GM19397 (cell line): ENCODE results near the gene ZCRB1.
A peak's percentile ranks its signal among the peaks of the same experiment; 100 is the strongest.
"Not testable (repeated sequence)": the region's sequence is repeated elsewhere in the genome, so short reads cannot be mapped to it uniquely, and the experiment has no call there.

Experiments used
- ATAC-seq: cut with Tn5 transposase; IDR thresholded peaks from one replicate; pipeline ENCODE4 v1.9.1; 2021; ENCODE audit warnings: mild to moderate bottlenecking, moderate library complexity; ENCODE audit not compliant: unreplicated experiment

Gene ZCRB1, protein sequence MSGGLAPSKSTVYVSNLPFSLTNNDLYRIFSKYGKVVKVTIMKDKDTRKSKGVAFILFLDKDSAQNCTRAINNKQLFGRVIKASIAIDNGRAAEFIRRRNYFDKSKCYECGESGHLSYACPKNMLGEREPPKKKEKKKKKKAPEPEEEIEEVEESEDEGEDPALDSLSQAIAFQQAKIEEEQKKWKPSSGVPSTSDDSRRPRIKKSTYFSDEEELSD

DNA sequence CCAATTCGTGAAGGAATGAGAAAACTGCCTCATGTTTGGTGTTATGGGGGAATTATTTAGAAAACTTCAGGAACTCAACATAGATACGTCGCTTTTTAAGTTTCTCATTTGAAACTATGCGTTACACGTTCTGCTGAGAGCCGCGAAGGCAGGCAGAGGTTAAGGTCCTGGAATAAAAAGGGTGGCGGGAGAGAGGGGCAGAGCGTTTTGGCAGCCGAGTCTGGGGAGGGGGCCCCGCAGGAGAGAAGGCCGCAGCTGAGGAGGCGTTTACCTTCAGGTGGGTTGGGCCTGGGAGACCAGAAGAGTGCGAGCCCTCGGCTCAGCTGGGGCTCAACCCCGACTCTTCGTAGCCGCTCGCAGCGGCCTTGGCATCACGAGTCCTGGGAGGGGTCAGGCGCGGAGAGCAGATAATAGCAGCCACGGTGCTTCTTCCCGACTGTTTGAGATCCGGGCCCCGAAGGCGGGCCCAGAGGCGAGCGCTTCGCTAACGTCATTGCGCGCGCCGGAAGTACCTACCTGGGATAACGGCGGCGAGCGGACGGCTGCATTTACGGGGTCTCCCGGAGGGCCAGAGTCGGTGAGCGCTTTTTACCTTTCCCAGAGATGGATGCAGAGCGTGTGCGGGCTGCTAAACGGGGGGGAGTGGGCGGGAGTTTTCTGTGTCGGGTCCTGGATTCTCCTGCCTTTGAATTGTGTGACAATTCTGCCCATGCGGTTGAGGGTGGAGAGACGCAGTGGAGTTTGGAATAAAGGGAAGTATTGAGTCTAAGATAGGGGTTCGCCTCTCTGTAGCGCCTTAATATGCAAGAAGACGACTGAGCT is at the start of gene ZCRB1, which contains the start of gene PPHLN1:
TSS of gene ZCRB1 (minus strand) at position 442 of the 822 bp plus-strand sequence. CDS start 1,992 bp downstream, outside the sequence.
TSS of gene PPHLN1 (plus strand) at position 515 of the 822 bp plus-strand sequence. CDS start 9,736 bp downstream, outside the sequence.
- ATAC-seq, result peak; percentile 94

DNA sequence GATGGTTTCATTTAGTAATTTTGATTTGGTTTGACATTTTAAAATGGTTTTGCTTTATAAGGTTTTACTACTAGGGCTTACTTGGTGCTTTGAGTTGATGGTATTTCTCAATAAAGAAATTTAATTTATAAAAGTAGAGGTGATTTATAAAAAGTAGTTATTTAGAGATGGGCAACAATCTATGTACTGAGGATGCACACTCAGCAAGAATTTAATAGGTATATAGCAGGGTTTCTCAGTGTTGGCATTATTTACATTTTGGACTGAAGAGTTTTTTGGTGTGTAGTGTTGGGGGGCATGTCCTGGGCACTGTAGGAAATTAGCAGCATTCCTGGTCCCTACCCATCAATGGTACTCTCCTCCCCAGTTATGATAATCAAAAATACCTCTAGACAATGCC is 47.8 kb upstream of the ZCRB1 start:
- no peak for ATAC-seq

DNA sequence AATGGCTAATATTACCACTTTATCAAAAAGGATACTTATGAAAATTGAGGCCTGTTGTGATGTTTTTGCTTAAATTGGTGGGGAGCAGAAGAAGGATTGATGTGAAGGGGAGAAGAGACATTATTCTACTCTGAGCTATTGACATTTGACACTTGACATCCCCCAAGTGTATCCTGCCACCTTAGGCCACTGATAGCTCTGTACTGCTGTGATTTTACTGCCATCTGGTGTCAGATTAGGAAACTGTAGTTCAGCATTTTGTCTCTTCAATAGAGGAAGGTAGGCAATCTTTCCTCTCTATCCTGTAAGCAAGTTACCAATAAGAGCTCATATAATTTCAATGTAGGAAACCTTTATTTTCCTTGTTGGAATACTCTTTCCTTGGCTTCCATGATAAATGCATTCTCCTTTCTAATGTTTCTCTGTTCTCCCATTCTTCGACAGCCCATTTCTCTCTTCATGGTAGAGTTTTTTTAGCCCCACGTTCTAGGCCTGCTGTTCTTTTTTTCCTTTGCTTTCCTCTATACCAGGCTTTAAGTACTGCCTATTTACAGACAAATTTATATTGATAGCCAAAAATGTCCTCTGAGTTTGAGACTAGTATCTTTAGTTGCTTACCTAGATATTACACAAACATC is 46.4 kb upstream of the ZCRB1 start:
- ATAC-seq, result peak; percentile 70

DNA sequence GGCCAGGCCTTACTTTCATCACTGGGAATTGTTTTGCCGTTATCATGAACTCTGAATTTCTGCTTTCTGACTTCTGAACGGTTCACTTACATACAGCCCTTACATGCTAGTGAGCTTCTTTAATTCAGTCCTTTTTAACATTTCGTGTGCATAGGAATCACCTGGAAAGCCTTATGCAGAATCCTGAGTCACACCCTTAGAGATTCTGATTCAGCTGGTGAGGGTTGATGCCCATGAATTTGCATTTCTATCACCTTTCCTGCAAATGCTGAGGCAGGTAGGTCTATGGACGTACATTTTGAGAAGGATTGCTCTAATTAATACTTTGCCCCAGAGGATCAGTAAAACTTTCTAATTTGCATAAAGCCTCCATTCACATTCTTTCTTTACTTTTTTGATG is 44.1 kb upstream of the ZCRB1 start:
- ATAC-seq, result no peak

DNA sequence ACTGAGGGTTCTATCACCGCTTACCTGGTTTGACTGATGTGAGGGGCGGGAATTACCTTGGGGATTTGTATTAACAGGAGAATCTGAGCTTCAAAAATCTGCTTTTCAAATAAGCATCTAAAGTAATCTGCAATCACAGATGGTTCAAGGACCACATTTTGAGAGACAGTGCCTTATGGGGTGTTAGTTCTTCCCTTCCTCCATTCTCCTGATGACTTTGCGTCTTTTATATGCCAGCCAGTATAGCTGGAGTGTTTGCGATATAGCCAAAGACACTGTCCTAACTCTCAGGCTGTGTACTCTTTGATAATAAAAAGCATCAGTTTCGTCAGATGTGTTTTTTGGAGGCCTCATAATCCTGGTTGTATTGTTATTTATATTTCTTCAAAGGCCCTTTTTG is 39.6 kb upstream of the ZCRB1 start:
- no peak for ATAC-seq

DNA sequence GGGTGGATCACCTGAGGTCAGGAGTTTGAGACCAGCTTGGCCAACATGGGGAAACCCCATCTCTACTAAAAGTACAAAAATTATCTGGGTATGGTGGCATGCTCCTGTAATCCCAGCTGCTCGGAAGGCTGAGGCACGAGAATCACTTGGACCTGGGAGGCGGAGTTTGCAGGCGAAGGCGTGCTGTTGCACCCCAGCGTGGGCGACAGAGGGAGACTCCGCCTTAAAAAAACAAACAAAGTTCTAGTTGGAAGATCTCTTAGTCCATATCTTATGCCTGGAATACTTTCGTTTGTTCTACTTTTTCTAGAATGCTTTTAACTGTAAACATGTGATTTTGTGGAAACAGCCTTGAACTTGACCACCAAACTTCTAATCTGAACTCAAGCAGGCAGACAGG is 38.8 kb upstream of the ZCRB1 start:
- ATAC-seq, result no peak

DNA sequence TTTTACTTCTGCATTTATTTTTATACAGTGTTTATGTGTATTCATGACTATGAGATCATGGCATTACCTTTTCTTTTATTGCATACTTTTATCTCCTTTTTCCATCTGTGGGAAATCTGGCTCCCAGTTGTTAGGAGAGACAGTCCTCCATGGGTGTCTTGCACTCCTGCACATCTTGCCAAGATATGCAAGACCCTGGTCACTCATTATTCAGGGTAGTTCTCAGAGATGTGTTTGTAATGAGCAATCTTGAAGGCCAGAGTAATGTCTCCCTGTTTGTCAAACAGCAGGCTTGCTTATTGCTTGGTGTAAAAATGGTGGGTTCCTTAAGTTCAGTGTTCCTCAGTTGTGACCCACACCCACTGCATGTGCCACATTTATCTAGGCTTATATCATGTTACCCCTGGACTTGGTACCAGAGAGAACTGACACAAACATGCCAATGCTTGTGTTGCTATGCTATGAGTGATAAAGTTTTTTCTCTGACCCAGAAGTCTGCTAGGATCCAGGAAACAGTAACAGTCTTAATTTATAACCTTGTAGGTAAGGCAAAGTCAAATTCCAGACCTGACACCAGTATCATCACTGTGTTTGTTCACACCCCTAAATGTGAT is 36.9 kb upstream of the ZCRB1 start:
- no peak for ATAC-seq

DNA sequence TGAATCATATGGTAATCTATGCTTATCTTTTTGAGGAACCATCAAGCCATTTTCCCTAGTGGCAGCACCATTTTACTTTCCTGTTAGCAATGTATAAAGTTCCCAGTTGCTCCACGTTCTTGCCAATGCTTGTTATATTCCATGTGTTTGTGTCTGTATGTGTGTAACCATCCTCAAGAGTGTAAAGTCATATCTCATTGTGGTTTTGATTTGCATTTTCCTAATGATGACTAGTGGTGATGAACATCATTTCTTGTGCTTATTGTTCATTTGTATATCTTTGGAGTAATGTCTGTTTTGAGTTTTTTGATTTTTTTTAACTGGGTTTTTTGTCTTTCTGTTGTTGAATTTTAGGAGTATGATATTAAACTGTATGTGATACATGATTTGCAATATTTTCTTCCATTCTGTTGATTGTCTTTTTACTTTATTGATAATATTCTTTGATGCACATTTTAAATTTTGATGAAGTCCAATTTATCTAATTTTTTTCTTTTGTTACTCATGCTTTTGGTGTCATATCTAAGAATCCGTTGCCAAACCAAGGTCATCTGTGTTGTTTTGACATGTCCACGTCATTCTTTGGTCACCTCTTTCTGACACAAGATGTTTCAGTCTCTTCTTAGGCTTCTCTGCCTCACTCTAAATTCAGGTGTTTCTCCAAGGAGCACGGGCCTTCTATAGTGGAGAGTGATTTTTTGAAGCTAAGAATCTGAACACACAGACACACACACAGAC is 36.2 kb upstream of the ZCRB1 start:
- ATAC-seq, result no peak

DNA sequence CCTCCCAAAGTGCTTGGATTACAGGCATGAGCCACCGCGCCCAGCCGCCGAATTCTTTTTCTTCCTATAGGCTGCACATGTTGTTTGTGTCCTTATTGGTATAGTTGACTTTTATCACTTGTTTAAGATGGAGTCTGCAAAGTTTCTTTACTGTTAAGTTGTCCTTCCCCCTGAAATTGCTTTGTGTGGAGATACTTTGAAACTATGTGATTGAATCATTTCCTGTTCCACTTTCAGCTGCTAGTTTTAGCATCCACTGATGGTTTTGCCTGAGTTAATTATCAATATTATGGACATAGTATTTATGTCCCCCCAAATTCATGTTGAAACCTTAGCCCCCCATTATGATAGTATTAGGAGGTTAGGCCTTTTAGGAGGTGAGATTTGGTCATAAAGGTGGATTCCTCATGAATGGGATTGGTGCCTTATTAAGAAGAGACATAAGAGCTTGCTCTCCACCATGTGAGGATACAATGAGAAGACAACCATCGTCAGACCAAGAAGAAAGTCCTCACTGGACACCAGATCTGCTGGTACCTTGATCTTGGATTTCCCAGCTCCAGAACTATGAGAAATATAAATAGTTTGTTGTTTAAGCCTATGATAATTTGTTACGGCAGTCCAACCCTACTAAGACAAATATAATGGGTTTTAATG is 35.0 kb upstream of the ZCRB1 start:
- ATAC-seq, result no peak

DNA sequence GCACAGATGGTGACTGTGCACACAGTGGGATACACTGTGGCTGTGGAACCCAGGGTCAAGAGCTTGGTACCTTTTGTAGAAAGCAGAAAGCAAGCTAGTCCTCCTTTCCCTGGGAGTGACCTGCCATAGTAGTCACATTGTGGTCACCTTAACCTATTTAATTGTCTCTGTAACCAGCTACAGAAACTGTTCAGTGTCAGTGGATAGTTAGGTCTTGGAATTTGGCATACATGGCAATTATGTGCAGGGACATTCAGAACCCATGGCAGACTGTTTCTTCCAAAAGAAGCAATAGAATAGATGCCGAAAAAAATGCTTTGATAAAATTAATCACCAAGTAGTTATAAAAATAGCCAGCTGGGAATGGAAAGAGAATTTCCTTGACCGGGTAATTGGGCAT is 30.4 kb upstream of the ZCRB1 start:
- no peak for ATAC-seq

DNA sequence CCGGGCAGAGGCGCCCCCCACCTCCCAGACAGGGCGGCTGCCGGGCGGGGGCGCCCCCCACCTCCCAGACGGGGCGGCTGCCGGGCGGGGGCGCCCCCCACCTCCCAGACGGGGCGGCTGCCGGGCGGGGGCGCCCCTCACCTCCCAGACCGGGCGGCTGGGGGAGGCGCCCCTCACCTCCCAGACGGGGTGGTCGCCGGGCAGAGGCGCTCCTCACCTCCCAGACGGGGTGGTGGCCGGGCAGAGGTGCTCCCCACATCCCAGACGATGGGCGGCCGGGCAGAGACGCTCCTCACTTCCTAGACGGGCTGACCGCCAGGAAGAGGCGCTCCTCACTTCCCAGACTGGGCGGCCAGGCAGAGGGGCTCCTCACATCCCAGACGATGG is 24.1 kb upstream of the ZCRB1 start:
- ATAC-seq, result not testable (repeated sequence)

DNA sequence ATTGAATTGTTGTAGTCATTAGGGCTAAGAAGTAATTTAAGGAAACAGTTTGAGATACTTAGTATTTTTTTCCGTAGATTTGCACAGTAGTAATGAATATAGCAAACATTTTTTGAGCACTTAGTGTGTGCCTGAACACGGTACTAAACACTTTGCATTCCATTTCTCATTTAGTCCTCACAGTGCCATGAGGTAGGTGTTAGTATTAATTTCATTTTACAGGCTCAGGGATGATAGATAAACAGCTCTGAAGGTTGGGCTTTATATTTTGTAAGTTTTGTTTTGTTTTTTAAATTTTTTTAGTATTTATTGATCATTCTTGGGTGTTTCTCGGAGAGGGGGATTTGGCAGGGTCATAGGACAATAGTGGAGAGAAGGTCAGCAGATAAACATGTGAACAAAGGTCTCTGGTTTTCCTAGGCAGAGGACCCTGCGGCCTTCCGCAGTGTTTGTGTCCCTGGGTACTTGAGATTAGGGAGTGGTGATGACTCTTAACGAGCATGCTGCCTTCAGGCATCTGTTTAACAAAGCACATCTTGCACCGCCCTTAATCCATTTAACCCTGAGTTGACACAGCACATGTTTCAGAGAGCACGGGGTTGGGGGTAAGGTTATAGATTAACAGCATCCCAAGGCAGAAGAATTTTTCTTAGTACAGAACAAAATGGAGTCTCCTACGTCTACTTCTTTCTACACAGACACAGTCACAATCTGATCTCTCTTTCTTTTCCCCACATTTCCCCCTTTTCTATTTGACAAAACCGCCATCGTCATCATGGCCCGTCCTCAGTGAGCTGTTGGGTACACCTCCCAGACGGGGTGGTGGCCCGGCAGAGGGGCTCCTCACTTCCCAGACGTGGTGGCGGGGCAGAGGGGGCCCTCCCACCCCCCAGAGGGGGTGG is 23.5 kb upstream of the ZCRB1 start:
- not testable (repeated sequence) for ATAC-seq

DNA sequence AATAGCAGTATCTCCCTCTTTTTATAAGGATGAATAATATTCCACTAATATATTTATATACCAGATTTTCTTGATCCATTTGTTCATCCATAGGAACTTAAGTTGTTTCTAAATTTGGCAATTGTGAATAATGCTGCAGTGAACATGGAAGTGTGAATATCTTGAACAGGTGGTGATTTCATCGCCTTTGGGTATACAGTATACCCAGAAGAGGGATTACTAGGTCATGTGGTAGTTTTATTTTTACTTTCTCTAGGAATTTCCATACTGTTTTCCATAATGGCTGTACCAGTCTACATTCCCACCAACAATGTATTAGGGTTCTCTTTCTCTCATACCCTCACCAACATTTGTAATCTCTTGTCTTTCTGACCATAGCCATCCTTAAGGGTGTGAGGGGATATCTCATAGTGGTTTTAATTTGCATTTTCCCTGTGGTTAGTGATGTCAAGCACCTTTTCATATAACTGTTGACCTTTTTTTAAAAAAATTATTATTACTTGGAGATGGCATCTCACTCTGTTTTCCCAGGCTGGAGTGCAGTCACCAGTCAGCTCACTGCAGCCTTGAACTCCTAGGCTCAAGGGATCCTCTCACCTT is 20.6 kb upstream of the ZCRB1 start:
- ATAC-seq, result no peak

DNA sequence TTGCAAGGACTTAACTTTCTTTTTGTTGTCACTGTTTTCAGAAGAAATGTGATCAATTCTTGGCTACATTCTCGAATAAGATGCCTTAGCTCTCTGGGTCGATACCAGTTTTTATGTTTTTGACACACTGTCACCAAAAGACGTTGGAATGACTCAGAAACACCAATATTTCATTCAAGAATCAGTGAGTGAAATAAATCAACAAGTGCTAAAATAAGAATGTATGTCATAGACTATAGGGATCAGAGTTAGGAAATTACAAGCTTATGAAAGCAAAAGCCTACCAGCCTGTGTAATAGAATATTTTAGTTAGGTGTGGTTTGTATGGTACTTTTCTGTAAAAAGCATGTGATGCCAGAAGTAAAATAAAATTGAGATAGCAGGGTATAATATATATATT is 17.8 kb upstream of the ZCRB1 start:
- no peak for ATAC-seq

DNA sequence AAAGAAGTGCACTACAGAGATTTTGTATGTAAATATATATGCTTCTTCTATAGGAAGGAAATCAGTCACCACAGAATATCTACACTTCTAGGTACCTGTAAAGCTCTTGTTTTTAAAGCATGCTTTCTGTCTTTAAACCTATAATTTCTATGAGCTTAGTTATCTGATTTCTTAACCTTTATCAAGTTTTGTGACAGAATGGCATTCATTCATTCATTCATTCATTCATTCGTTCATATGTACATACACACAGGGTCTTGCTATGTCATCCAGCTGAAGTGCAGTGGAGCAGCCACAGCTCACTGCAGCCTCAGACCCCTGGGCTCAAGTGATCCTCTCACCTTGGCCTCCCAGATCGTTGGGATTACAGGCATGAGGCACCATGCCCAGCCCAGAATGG is 16.1 kb upstream of the ZCRB1 start:
- ATAC-seq, result no peak

DNA sequence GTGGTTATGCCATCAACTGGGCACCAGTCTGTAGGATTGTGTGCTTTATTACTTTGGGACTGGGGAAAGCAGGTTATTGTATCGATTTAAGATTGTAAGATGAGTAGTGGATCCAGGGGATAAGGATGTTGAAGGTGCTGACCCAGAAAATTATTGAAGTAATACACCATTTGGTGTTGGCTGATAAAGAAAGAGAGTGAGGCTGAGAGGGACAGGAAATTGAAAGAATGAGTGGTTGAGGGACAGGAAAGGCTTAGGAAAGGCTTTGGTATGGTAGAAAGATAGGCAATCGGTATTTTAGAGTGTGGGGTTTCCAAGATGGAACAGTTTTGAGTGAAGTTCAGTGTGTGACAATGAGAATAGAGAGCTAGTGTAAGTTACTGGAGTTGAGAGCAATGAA is 12.4 kb upstream of the ZCRB1 start:
- no peak for ATAC-seq

DNA sequence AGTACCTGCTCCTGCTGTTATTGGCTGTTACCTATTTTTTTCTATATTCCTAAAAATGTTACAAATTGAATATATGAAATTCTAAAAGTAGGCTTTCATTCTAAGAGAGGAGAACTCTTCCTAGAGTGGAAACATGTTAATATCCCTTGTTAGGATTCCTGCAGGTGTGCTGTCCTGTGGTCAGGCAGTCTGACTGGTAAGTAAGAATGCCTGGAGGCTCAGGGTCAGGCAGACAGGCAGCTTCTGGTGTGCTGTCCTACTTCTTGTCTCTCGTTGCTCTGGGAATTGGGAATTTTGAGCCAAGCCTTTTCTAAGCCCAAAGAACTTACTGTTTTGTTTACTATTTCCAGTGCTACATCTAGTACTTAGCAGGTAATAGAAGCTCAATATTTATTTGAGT is 10.4 kb upstream of the ZCRB1 start:
- no peak for ATAC-seq

DNA sequence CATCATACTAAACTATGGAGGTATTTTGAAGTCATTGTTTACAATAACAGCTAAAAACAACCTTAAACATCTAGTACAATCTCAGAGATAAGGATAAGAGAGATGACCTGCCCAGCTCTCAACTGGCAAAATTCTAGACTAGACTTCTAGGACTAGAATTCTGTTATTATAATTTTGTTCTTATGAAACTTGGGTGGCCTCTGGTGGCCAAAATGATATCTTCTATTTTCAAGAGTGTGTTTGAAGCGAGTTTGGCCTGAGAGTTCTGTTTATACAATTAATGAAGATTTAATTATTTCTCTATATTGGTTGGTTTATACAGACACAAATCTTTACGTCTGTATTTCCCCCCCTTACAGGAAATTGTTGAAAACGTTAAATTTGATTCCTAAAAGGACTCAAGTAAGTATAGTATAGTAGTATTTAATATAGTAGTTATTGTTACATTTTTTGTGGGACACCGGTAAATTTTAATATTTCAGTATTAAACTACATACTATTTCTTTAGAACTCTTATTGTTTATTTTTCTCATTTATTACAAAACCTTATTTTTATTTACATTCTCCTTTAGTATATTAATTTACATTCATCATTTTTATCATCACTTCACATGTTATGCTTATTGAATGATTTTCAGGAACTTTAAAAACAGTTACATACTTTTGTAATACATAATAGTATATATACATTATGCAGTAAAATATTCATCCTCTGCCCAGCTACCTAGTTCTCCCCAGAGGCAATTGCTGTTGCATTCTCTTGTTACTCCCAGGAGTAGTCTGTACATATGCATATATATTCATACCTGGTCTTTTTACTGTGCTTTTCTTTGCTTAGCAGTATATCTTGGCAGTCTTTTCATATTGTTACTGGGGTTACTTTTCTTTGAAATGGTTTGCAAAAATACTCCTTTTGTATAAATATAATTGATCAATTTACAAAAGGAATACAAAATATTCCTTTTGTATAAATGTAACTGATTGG is 6.7 kb upstream of the ZCRB1 start:
- ATAC-seq, result peak; percentile 51
